ENCODE results near the gene MIPOL1. TPM values are rescaled to one million over a fixed set of nuclear protein-coding genes. Genes with fewer than 3 reads are reported as not detected.

MIPOL1 gene
- total RNA-seq, 2 experiments from 2014 or later: not detected

DNA sequence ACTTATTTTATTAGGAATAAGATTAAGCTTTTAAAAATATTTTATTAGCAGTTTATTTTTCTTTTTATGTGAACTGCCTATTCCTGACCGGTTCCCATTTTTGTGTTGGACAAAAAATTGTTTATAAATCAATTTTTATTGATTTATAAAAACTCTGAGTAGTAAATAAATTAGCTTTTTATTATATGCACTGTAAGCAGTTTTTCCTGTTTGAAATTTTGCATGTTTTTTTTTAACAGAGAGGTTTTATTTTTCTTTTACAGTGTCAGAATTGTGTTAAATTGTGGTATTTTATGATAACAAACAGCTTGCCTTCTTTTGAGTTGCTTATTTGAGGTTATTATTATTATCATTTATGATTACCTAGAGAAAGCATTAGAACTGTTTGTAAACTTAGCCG, 329.3 kb downstream of the MIPOL1 start:
- Histone ChIP-seq H3K27ac (ENCODE audit: low read depth, low read length, poor library complexity, severe bottlenecking) (no peak overlapping the region), H3K4me2 (ENCODE audit: low read length) (no peak overlapping the region), H3K79me2 (ENCODE audit: insufficient read depth, low read depth, low read length) (no peaks in the 10 kb centered on the region), H4K20me1 (ENCODE audit: insufficient read depth, low read length) (no peaks in the 10 kb centered on the region), H3K4me1 (ENCODE audit: insufficient read depth, low read length, poor library complexity, severe bottlenecking) (no peaks in the 10 kb centered on the region), H3K36me3 (ENCODE audit: insufficient read depth, low read length) (no peaks in the 10 kb centered on the region), H3K9me2 (ENCODE audit: insufficient read depth, low read length) (no peaks in the 10 kb centered on the region), H3K9me3 (ENCODE audit: low read length) (no peaks in the 10 kb centered on the region), H2AFZ (ENCODE audit: low read length) (no peak overlapping the region), H3K4me3 (ENCODE audit: low read depth, low read length, poor library complexity, severe bottlenecking) (no peak overlapping the region)
- CTCF ChIA-PET (ENCODE audit: unreplicated experiment): no interaction called here
- BruUV-seq (replicated peaks): no TSS peak
- DNase-seq (ENCODE audit: low spot score): no peak
- intact Hi-C loops (cut with micrococcal nuclease; ENCODE audit: unreplicated experiment): no loop called here
- POLR2A ChIA-PET: interaction anchor here (0.7 kb wide), 1 partner anchor 1348 kb away, joined by 3 read pairs; no protein-coding TSS in a partner anchor
- no peak for TF ChIP-seq EZH2phosphoT487 (IDR thresholded peaks at IDR 0.05; ENCODE audit: borderline replicate concordance, low read depth, low read length)
- TF ChIP-seq, protein P1, sequence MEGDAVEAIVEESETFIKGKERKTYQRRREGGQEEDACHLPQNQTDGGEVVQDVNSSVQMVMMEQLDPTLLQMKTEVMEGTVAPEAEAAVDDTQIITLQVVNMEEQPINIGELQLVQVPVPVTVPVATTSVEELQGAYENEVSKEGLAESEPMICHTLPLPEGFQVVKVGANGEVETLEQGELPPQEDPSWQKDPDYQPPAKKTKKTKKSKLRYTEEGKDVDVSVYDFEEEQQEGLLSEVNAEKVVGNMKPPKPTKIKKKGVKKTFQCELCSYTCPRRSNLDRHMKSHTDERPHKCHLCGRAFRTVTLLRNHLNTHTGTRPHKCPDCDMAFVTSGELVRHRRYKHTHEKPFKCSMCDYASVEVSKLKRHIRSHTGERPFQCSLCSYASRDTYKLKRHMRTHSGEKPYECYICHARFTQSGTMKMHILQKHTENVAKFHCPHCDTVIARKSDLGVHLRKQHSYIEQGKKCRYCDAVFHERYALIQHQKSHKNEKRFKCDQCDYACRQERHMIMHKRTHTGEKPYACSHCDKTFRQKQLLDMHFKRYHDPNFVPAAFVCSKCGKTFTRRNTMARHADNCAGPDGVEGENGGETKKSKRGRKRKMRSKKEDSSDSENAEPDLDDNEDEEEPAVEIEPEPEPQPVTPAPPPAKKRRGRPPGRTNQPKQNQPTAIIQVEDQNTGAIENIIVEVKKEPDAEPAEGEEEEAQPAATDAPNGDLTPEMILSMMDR (conservative IDR thresholded peaks at IDR 0.05; ENCODE audit: low read length): no peak

DNA sequence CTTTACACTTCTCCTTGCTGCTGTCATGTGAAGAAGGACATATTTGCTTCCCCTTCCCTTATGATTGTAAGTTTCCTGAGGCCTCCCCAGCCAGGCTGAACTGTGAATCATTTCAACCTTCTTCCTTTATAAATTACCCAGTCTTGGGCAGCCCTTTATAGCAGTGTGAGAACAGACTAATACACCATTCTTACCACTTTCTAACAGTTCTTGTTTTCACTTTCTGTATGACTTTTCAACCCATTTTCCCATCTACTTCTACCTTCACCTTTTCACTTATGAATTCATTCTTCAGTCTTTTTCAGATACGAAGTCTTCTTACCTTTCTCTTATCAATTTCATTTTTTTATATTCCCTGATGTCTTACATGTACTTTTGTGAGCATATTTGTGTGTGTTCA, 342.3 kb downstream of the MIPOL1 start:
- Histone ChIP-seq H3K27ac (ENCODE audit: low read depth, low read length, poor library complexity, severe bottlenecking) (no peak overlapping the region), H4K20me1 (ENCODE audit: insufficient read depth, low read length) (no peaks in the 10 kb centered on the region), H2AFZ (ENCODE audit: low read length) (no peak overlapping the region), H3K36me3 (ENCODE audit: insufficient read depth, low read length) (no peaks in the 10 kb centered on the region), H3K4me1 (ENCODE audit: insufficient read depth, low read length, poor library complexity, severe bottlenecking) (no peaks in the 10 kb centered on the region), H3K79me2 (ENCODE audit: insufficient read depth, low read depth, low read length) (no peaks in the 10 kb centered on the region), H3K9me3 (ENCODE audit: low read length) (no peaks in the 10 kb centered on the region), H3K9me2 (ENCODE audit: insufficient read depth, low read length) (no peaks in the 10 kb centered on the region), H3K4me2 (ENCODE audit: low read length) (no peak overlapping the region), H3K4me3 (ENCODE audit: low read depth, low read length, poor library complexity, severe bottlenecking) (no peak overlapping the region)
- TF ChIP-seq, protein P1 (conservative IDR thresholded peaks at IDR 0.05; ENCODE audit: low read length): no peak
- TF ChIP-seq EZH2phosphoT487 (IDR thresholded peaks at IDR 0.05; ENCODE audit: borderline replicate concordance, low read depth, low read length): no peak
- intact Hi-C loops (cut with micrococcal nuclease; ENCODE audit: unreplicated experiment): no loop called here
- ChIA-PET CTCF (ENCODE audit: unreplicated experiment) (no interaction called here), POLR2A (no interaction called here)
- no peak for DNase-seq (ENCODE audit: low spot score)
- no TSS peak for BruUV-seq (replicated peaks)

DNA sequence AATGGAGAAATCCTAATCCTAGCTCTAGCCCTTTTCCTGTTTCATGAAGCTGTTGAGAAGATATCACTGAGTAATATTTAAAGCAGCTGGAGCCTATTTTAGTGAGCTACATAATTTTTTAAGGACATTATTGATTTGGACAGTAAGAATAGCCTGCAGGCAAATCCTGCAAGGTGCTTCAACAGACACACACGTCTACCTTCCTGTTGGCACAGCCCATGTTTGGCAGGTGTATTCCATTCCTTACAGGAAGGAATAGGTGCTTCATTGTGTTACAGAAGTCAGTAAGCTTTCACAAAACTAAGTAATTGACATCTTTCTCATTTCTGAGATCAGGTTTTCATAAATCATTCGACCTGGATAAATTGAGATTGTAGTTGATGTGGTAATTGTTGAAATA, 346.7 kb downstream of the MIPOL1 start:
- Histone ChIP-seq H4K20me1 (ENCODE audit: insufficient read depth, low read length) (no peaks in the 10 kb centered on the region), H3K9me2 (ENCODE audit: insufficient read depth, low read length) (no peaks in the 10 kb centered on the region), H3K4me2 (ENCODE audit: low read length) (no peak overlapping the region), H3K79me2 (ENCODE audit: insufficient read depth, low read depth, low read length) (no peaks in the 10 kb centered on the region), H3K4me1 (ENCODE audit: insufficient read depth, low read length, poor library complexity, severe bottlenecking) (no peaks in the 10 kb centered on the region), H2AFZ (ENCODE audit: low read length) (no peak overlapping the region), H3K27ac (ENCODE audit: low read depth, low read length, poor library complexity, severe bottlenecking) (no peak overlapping the region), H3K4me3 (ENCODE audit: low read depth, low read length, poor library complexity, severe bottlenecking) (no peak overlapping the region), H3K36me3 (ENCODE audit: insufficient read depth, low read length) (no peaks in the 10 kb centered on the region), H3K9me3 (ENCODE audit: low read length) (no peaks in the 10 kb centered on the region)
- no TSS peak for BruUV-seq (replicated peaks)
- TF ChIP-seq, protein P1 (conservative IDR thresholded peaks at IDR 0.05; ENCODE audit: low read length): no peak
- no peak for TF ChIP-seq EZH2phosphoT487 (IDR thresholded peaks at IDR 0.05; ENCODE audit: borderline replicate concordance, low read depth, low read length)
- intact Hi-C loops (cut with micrococcal nuclease; ENCODE audit: unreplicated experiment): no loop called here
- POLR2A ChIA-PET: interaction anchor here (0.6 to 1.1 kb wide), 3 partner anchors 16 to 225 kb away, joined by 3 read pairs; no protein-coding TSS in a partner anchor
- CTCF ChIA-PET (ENCODE audit: unreplicated experiment): no interaction called here
- DNase-seq (ENCODE audit: low spot score): no peak
